Esophagus muscularis mucosa (tissue), 4 donors: ENCODE data around the gene PTPRK.

Source experiments
- EP300 ChIP-seq: sonication (generic); formaldehyde crosslinking; IDR thresholded peaks from one replicate; pipeline ENCODE4 v1.6.1; 2017; ENCODE audit warnings: antibody characterized with exemption
- POLR2A ChIP-seq: fragments of 450-650 bp; IDR thresholded peaks from one replicate; pipeline ENCODE4 v1.6.1; 2017; ENCODE audit warnings: antibody characterized with exemption, moderate library complexity, mild to moderate bottlenecking, low read depth
- TF ChIP-seq, protein P1 (sequence below), 3 experiments: fragments of 200-600 bp in 2 of 3; fragments of 450-650 bp in 1 of 3; sonication (generic) in 2 of 3; IDR thresholded peaks; one replicate each; pipeline ENCODE4 v1.5.1; 2017 to 2019; ENCODE audit warnings: antibody characterized with exemption in 3 of 3, mild to moderate bottlenecking in 2 of 3, moderate library complexity in 1 of 3

DNA sequence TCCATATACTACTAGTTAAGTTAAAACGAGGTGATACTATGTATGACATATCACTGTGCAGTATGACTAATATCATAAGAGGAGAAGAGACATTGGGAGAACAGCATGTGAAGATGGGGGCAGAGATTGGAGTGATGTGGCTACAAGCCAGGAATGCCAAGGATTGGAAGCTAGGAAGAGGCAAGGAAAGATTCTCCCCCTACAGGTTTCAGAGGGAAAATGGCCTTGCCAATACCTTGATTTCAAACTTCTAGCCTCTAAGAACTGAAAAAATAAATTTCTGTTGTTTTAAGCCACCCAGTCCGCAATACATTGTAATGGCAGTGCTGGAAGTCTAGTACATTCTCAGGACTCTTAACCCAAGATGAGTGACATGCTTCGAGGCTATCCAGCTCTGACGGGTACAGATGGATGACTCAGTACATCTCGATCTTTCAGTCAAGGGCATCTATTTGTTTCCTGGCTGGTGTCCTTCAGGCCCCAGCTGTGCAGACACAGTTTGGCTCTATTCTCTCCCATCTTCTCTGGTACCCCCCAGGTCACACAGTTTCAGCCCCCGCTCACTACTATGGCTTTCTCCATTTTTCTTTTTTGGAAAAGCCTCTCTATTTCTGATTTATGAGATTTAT lies 564.0 kb downstream of the PTPRK start:
- TF ChIP-seq, protein P1, sequence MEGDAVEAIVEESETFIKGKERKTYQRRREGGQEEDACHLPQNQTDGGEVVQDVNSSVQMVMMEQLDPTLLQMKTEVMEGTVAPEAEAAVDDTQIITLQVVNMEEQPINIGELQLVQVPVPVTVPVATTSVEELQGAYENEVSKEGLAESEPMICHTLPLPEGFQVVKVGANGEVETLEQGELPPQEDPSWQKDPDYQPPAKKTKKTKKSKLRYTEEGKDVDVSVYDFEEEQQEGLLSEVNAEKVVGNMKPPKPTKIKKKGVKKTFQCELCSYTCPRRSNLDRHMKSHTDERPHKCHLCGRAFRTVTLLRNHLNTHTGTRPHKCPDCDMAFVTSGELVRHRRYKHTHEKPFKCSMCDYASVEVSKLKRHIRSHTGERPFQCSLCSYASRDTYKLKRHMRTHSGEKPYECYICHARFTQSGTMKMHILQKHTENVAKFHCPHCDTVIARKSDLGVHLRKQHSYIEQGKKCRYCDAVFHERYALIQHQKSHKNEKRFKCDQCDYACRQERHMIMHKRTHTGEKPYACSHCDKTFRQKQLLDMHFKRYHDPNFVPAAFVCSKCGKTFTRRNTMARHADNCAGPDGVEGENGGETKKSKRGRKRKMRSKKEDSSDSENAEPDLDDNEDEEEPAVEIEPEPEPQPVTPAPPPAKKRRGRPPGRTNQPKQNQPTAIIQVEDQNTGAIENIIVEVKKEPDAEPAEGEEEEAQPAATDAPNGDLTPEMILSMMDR (IDR thresholded peaks at IDR 0.05): no peak
- TF ChIP-seq EP300: no peak
- TF ChIP-seq POLR2A: no peak
